ENCODE measurements around the gene PAPSS2.
"Not testable (repeated sequence)": the region's sequence is repeated elsewhere in the genome, so short reads cannot be mapped to it uniquely, and the experiment has no call there.

Gene PAPSS2

DNA sequence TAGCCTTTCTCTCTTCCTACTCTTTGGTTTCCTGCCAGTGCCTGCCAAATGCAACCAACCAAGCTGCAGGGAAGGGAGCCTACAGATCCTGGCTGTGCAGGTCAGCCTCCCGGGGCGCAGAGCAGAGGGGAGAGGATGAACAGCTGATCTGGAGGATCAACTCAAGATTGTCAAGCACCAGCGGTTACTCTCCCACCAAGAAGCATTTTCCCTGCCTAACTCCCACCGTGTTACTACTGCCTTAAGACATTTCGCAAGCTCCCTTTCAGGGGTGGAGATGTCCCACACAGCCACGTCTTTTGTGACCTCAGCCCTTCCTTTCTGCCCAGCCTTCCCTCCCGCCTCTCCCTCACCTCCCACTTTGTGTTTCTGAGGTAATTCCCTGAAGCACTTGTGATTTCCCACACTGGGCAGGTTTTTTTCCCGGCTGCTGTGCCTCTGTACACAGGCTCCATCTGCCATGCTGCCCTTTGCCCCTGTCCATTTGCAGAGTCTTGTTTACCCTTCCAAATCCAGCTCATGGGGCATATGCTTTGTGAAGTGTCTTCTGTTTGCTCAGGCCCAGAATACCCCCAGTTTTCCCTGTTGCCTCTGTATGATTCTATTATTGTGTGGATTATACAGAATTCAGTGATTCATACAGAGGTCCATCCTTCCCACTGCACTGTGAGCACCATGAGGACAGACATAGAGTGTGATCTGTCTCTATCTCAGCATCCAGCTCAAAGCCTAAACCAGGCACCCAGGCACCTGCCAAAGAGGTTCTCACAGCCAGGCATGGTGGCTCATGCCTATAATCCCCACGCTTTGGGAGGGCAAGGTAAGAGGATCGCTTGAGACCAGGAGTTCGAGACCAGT is 40.9 kb upstream of the PAPSS2 start:
- in situ Hi-C loops (cut with HindIII; ENCODE audit: low sequenced_read_pairs), result no loop called here
- no peak overlapping the region for H3K4me3 ChIP-seq (ENCODE audit: low read depth, low read length)
- TF ChIP-seq, protein P1, sequence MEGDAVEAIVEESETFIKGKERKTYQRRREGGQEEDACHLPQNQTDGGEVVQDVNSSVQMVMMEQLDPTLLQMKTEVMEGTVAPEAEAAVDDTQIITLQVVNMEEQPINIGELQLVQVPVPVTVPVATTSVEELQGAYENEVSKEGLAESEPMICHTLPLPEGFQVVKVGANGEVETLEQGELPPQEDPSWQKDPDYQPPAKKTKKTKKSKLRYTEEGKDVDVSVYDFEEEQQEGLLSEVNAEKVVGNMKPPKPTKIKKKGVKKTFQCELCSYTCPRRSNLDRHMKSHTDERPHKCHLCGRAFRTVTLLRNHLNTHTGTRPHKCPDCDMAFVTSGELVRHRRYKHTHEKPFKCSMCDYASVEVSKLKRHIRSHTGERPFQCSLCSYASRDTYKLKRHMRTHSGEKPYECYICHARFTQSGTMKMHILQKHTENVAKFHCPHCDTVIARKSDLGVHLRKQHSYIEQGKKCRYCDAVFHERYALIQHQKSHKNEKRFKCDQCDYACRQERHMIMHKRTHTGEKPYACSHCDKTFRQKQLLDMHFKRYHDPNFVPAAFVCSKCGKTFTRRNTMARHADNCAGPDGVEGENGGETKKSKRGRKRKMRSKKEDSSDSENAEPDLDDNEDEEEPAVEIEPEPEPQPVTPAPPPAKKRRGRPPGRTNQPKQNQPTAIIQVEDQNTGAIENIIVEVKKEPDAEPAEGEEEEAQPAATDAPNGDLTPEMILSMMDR (IDR thresholded peaks at IDR 0.05; ENCODE audit: low read depth, low read length, missing control alignments), result no peak
- no peak for DNase-seq (ENCODE audit: low read depth)

DNA sequence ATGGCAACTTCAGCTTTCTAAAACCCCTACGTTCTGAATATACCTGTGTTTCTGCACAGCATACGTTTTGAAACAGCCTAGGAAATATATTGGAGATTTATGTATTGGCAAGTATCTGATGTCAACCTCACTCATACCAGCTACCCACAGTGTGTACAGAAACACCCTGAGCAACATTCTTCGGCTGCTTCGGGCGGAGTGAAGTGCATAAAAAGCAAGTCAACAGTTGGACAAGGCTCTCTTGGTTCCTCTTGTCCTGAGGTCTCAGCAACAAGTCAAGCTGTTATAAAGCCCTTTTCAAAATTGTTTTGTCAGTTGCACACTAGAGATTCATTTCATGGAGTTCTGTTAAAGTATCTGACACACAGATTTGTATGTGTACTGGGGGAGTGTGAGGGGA is 40.0 kb upstream of the PAPSS2 start:
- TF ChIP-seq, protein P1 (IDR thresholded peaks at IDR 0.05; ENCODE audit: low read depth, low read length, missing control alignments), result no peak
- in situ Hi-C loops (cut with HindIII; ENCODE audit: low sequenced_read_pairs), result no loop called here
- H3K4me3 ChIP-seq (ENCODE audit: low read depth, low read length), result no peak overlapping the region
- DNase-seq (ENCODE audit: low read depth), result no peak

DNA sequence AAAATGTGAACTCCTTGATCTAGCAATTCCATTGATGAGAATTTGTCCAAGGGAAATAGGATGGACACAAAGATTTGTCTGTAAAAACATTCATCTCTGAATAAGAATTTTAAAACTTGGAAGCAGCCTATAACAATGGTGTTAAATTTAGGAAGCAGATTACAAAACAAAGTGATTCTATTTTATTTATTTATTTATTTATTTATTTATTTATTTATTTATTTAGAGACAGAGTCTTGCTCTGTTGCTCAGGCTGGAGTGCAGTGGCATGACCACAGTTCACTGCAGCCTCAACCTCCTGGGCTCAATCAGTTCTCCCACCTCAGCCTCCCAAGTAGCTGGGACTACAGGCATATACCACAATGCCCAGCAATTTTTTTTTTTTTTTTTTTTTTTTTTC is 38.2 kb upstream of the PAPSS2 start:
- H3K4me3 ChIP-seq (ENCODE audit: low read depth, low read length); in situ Hi-C loops (cut with HindIII; ENCODE audit: low sequenced_read_pairs); DNase-seq (ENCODE audit: low read depth): not testable (repeated sequence)

DNA sequence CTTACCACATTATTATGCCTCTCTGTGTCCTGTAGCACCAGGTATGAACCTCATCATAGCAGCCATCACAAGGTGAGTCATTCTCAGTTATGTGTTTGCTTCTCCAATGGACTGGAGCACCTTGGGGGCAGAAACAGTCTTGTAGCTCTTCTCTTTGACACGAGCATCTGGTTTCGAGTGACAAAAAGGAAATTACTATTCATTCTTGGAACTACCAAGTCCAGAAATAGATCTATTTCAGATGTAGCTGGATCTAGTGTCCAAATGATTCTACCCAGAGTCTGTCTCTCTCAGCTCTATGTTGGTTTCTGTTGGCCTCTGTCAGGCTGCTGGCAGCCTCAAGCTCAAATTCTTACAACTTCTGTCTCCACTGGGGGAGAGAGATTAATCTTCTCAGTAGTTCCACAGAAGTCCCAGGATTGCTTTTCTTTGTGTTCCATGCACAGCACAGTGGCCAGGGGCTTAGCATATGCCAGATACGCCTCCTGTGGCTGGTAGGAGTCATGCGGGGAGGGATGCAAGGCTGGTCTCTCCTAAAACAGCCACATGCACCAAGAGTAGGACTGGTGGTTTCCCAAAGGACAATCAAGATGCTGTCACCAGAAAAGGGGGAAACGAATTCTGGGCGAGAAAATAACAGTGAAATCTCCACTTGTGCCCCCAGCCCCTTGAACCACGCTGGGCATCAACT is 37.2 kb upstream of the PAPSS2 start:
- TF ChIP-seq, protein P1 (IDR thresholded peaks at IDR 0.05; ENCODE audit: low read depth, low read length, missing control alignments), result no peak
- H3K4me3 ChIP-seq (ENCODE audit: low read depth, low read length), result no peak overlapping the region
- no peak for DNase-seq (ENCODE audit: low read depth)
- in situ Hi-C loops (cut with HindIII; ENCODE audit: low sequenced_read_pairs), result no loop called here

DNA sequence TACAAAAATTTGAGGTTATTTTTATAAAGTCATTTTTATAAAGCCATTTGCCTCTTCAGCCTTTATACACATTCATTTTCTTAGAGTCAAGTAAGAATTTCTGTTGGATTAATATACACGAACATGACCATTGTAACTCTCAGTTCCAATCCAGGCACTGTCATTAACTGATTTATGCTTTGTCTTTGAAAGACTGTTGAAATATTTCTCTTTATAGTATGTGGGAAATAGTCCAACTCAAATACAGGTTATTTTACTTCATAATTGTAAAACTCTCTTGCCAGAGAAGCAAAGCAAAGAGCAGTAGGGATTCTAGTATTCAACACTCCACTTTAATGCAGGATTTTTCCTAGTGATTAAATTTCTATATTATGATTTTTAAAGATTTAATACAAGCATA is 36.5 kb upstream of the PAPSS2 start:
- H3K4me3 ChIP-seq (ENCODE audit: low read depth, low read length), result no peak overlapping the region
- DNase-seq (ENCODE audit: low read depth), result no peak
- TF ChIP-seq, protein P1 (IDR thresholded peaks at IDR 0.05; ENCODE audit: low read depth, low read length, missing control alignments), result no peak
- in situ Hi-C loops (cut with HindIII; ENCODE audit: low sequenced_read_pairs), result no loop called here

DNA sequence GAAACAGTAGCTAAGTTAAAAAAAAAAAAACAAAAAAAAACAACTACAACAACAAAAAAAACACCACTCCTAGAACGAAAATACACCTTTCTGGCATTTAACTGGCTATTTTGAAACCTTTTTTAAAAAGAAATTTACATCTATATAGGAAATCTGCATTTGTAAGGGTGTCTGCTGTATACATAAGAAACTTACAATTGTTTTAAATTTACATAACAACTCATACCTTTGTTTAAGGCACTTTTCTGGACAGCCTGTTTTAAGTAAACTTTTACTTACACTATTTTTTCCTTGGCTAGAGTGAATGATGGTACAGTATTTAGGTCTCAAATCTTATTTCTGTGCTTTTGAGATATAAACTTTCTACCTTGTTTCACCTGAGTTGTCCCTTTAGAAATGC is 34.0 kb upstream of the PAPSS2 start:
- TF ChIP-seq, protein P1 (IDR thresholded peaks at IDR 0.05; ENCODE audit: low read depth, low read length, missing control alignments), result no peak
- DNase-seq (ENCODE audit: low read depth), result no peak
- no peak overlapping the region for H3K4me3 ChIP-seq (ENCODE audit: low read depth, low read length)
- in situ Hi-C loops (cut with HindIII; ENCODE audit: low sequenced_read_pairs), result no loop called here

DNA sequence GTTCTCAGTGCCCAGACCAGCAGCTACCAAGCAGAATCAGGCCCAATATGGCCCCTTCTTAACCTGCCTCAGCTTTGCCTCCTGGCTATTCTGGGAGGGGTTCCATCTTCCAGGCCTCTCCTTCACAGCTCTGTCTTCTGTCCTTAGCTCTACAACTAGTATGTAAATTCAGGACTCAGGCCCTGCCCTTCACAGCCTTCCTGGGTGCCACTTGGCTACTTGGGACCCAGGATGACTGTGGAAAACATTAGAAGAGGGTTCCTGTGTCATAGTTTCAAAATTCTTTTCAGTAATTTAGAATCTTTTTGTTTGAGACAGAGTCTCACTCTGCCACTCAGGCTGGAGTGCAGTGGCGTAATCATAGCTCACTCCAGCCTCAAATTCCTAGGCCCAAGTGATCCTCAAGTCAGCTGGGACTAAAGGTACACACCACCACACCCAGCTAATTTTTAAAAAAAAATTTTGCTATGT is 33.2 kb upstream of the PAPSS2 start:
- in situ Hi-C loops (cut with HindIII; ENCODE audit: low sequenced_read_pairs), result no loop called here
- TF ChIP-seq, protein P1 (IDR thresholded peaks at IDR 0.05; ENCODE audit: low read depth, low read length, missing control alignments), result no peak
- H3K4me3 ChIP-seq (ENCODE audit: low read depth, low read length), result no peak overlapping the region
- no peak for DNase-seq (ENCODE audit: low read depth)
